HepG2 (cell line): ENCODE data around the gene HNRNPC. TPM values are rescaled to one million over a fixed set of nuclear protein-coding genes. Genes with fewer than 3 reads are reported as not detected.

ENCODE experiments used
- ATF1 ChIP-seq: IDR thresholded peaks from 2 replicates; pipeline ENCODE4 v1.6.1; 2016; ENCODE audit warnings: mild to moderate bottlenecking, control low read depth
- NR2C2 ChIP-seq: sonication (generic); formaldehyde crosslinking; IDR thresholded peaks from 2 replicates; pipeline ENCODE4 v1.4.0; 2020; ENCODE audit warnings: missing genetic modification reagents, mild to moderate bottlenecking, moderate library complexity, borderline replicate concordance
- PRDM4 ChIP-seq: sonication (generic); formaldehyde crosslinking; IDR thresholded peaks from 2 replicates; pipeline ENCODE4 v1.9.0; 2021; ENCODE audit warnings: missing genetic modification reagents, borderline replicate concordance
- ZHX2 ChIP-seq, 2 experiments: sonication (generic) in 1 of 2; formaldehyde crosslinking in 1 of 2; IDR thresholded peaks; 2 replicates each; pipeline versions ENCODE4 v1.6.1 to v1.9.0; 2014 to 2022; ENCODE audit warnings: antibody characterized with exemption in 1 of 2, borderline replicate concordance in 1 of 2, inconsistent platforms in 1 of 2, low read depth in 1 of 2, missing genetic modification reagents in 1 of 2
- ZNF430 ChIP-seq: sonication (generic); formaldehyde crosslinking; IDR thresholded peaks from 2 replicates; pipeline ENCODE4 v1.9.0; 2021; ENCODE audit warnings: mild to moderate bottlenecking, missing genetic modification reagents
- ZNF710 ChIP-seq: sonication (generic); formaldehyde crosslinking; IDR thresholded peaks from 2 replicates; pipeline ENCODE4 v1.5.0; 2020; ENCODE audit warnings: mild to moderate bottlenecking, missing genetic modification reagents, borderline replicate concordance
- polyA plus RNA-seq, 8 experiments: library from polyadenylated mRNA; depleted of rRNA in 3 of 8; stranded (reverse) in 7 of 8; unstranded in 1 of 8; fragments of >200 nt; fragmentation: Illumina TruSeq in 4 of 8; extraction: Trizol in 4 of 8; gene quantifications; 2 replicates each; pipeline versions ENCODE4 v1.2.1 to v1.2.3, GENCODE V29; 2011 to 2016; ENCODE audit warnings: low read depth in 4 of 8, missing spikeins in 1 of 8, mixed read lengths in 1 of 8; ENCODE audit not compliant: insufficient read depth in 1 of 8
- total RNA-seq, 5 experiments: library from RNA; depleted of rRNA; stranded (reverse); fragments of >200 nt; fragmentation: Illumina TruSeq; extraction: Trizol; gene quantifications; 2 replicates each; pipeline ENCODE4 v1.2.3, GENCODE V29; 2016; ENCODE audit warnings: low read depth in 1 of 5
- TF ChIP-seq, protein P1 (sequence below): sonication (generic); formaldehyde crosslinking; IDR thresholded peaks from 2 replicates; pipeline ENCODE4 v1.8.1; 2023; ENCODE audit warnings: mild to moderate bottlenecking, missing genetic modification reagents, borderline replicate concordance
- TF ChIP-seq, protein P2 (sequence below): IDR thresholded peaks from 2 replicates; pipeline ENCODE4 v1.6.1; 2016; ENCODE audit warnings: mild to moderate bottlenecking
- TF ChIP-seq, protein P3 (sequence below): sonication (generic); formaldehyde crosslinking; IDR thresholded peaks from 2 replicates; pipeline ENCODE4 v1.5.0; 2020; ENCODE audit warnings: missing genetic modification reagents

The HNRNPC gene
- total and polyA plus RNA-seq, 2 of the 13 experiments (the other 11 are each of a cell fraction or from before 2014, with no cell fraction given): 628 to 1,099 TPM

- TF ChIP-seq ZNF430 (CRISPR knock-in tag) (peak; percentile 48; the same call in 1 of the 2 replicates), NR2C2 (CRISPR knock-in tag) (no peak), ZNF710 (no peak), ATF1 (CRISPR knock-in tag) (no peak), PRDM4 (CRISPR knock-in tag) (no peak), ZHX2 (IDR thresholded peaks at IDR 0.05; ENCODE audit: low read depth) (no peak), ZHX2 (CRISPR knock-in tag; IDR thresholded peaks at IDR 0.05; ENCODE audit: borderline replicate concordance) (no peak; the same call in 1 of the 2 replicates)
- TF ChIP-seq, protein P1, sequence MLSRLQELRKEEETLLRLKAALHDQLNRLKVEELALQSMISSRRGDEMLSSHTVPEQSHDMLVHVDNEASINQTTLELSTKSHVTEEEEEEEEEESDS (CRISPR knock-in tag): no peak
- TF ChIP-seq, protein P2, sequence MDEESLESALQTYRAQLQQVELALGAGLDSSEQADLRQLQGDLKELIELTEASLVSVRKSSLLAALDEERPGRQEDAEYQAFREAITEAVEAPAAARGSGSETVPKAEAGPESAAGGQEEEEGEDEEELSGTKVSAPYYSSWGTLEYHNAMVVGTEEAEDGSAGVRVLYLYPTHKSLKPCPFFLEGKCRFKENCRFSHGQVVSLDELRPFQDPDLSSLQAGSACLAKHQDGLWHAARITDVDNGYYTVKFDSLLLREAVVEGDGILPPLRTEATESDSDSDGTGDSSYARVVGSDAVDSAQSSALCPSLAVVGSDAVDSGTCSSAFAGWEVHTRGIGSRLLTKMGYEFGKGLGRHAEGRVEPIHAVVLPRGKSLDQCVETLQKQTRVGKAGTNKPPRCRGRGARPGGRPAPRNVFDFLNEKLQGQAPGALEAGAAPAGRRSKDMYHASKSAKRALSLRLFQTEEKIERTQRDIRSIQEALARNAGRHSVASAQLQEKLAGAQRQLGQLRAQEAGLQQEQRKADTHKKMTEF (CRISPR knock-in tag): no peak
- TF ChIP-seq, protein P3, sequence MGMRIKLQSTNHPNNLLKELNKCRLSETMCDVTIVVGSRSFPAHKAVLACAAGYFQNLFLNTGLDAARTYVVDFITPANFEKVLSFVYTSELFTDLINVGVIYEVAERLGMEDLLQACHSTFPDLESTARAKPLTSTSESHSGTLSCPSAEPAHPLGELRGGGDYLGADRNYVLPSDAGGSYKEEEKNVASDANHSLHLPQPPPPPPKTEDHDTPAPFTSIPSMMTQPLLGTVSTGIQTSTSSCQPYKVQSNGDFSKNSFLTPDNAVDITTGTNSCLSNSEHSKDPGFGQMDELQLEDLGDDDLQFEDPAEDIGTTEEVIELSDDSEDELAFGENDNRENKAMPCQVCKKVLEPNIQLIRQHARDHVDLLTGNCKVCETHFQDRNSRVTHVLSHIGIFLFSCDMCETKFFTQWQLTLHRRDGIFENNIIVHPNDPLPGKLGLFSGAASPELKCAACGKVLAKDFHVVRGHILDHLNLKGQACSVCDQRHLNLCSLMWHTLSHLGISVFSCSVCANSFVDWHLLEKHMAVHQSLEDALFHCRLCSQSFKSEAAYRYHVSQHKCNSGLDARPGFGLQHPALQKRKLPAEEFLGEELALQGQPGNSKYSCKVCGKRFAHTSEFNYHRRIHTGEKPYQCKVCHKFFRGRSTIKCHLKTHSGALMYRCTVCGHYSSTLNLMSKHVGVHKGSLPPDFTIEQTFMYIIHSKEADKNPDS (CRISPR knock-in tag): peak; percentile 38; the same call in 1 of the 2 replicates
Observed at GRCh38 chr14:21204167-21205025, 64.8 kb downstream of the HNRNPC start (continued).
